Peyer's patch (tissue), 4 donors: ENCODE results near the gene BSPRY.

ENCODE experiments used
- CTCF ChIP-seq, 6 experiments: fragments of 450-650 bp in 4 of 6; fragments of 200-600 bp in 2 of 6; sonication (generic) in 1 of 6; IDR thresholded peaks; one replicate each; pipeline ENCODE4 v1.5.1; 2017 to 2019; ENCODE audit warnings: antibody characterized with exemption in 6 of 6, mild to moderate bottlenecking in 3 of 6, moderate library complexity in 1 of 6
- POLR2A ChIP-seq, 2 donors: fragments of 450-650 bp; IDR thresholded peaks; one replicate each; pipeline ENCODE4 v1.5.1; 2017; ENCODE audit warnings: antibody characterized with exemption in 2 of 2, mild to moderate bottlenecking in 2 of 2, moderate library complexity in 2 of 2

DNA sequence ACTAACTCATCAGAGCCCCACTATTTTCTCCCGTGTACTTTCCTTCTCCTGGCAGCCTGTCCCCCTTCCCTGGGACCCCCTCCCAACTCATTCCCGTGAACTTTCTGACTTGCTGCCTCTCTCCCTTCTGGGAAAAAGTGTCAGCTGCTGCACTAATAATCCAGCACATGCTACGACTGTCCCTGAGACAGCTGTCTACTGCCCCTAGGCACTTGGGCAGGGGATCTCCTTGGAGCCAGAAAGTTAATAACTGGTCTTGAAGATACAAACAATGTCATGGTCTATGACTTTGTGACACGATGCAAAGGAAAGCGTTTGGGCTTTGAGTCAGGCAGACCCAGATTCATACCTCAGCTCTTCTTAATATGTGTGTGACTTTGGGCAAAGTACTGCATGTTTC lies 36.1 kb upstream of the BSPRY start:
- TF ChIP-seq POLR2A (IDR thresholded peaks at IDR 0.05) (no peak), CTCF (IDR thresholded peaks at IDR 0.05) (no peak)
